ENCODE measurements around the gene RPE.
A peak's percentile ranks its signal among the peaks of the same experiment; 100 is the strongest.

The RPE gene

GRCh38 chr2:210002158-210003157 lies at the start of gene RPE:
Gene RPE, plus strand, starts transcription at chr2:210002638. Its CDS starts 24 bp downstream, at chr2:210002662.
- peak; percentile 97 for DNase-seq (ENCODE audit: low read depth)

- no peak for DNase-seq (ENCODE audit: low read depth)
These were observed 46.2 kb upstream of the RPE start for GRCh38 chr2:209956271-209956670.

GRCh38 chr2:209958016-209958415 lies 44.4 kb upstream of the RPE start:
- no peak for DNase-seq (ENCODE audit: low read depth)

GRCh38 chr2:209960045-209960444 lies 42.4 kb upstream of the RPE start:
- DNase-seq (ENCODE audit: low read depth) = no peak

- DNase-seq (ENCODE audit: low read depth) = no peak
These were observed 41.5 kb upstream of the RPE start for GRCh38 chr2:209960676-209961630.

GRCh38 chr2:209965723-209966122 lies 36.7 kb upstream of the RPE start:
- no peak for DNase-seq (ENCODE audit: low read depth)

GRCh38 chr2:209969692-209970091 lies 32.7 kb upstream of the RPE start:
- DNase-seq (ENCODE audit: low read depth) = no peak

GRCh38 chr2:209970271-209970670 lies 32.2 kb upstream of the RPE start:
- DNase-seq (ENCODE audit: low read depth) = no peak

GRCh38 chr2:209970711-209971110 lies 31.7 kb upstream of the RPE start:
- DNase-seq (ENCODE audit: low read depth) = no peak

- DNase-seq (ENCODE audit: low read depth) = no peak
These were observed 29.1 kb upstream of the RPE start for GRCh38 chr2:209973328-209973727.

GRCh38 chr2:209974576-209974975 lies 27.9 kb upstream of the RPE start:
- DNase-seq (ENCODE audit: low read depth) = no peak

GRCh38 chr2:209976698-209977385 lies 25.6 kb upstream of the RPE start:
- DNase-seq (ENCODE audit: low read depth) = no peak

- DNase-seq (ENCODE audit: low read depth) = no peak
These were observed 24.8 kb upstream of the RPE start for GRCh38 chr2:209977386-209978239.

GRCh38 chr2:209984291-209984690 lies 18.1 kb upstream of the RPE start:
- no peak for DNase-seq (ENCODE audit: low read depth)

GRCh38 chr2:209985874-209986273 lies 16.6 kb upstream of the RPE start:
- no peak for DNase-seq (ENCODE audit: low read depth)

GRCh38 chr2:209986415-209986814 lies 16.0 kb upstream of the RPE start:
- DNase-seq (ENCODE audit: low read depth) = no peak

- DNase-seq (ENCODE audit: low read depth) = no peak
These were observed 14.4 kb upstream of the RPE start for GRCh38 chr2:209988010-209988409.

- no peak for DNase-seq (ENCODE audit: low read depth)
These were observed 11.6 kb upstream of the RPE start for GRCh38 chr2:209990838-209991237.

GRCh38 chr2:209993968-209994367 lies 8.5 kb upstream of the RPE start:
- DNase-seq (ENCODE audit: low read depth) = no peak

GRCh38 chr2:209998596-209998995 lies 3.8 kb upstream of the RPE start:
- DNase-seq (ENCODE audit: low read depth) = no peak
